ENCODE data around the gene ZNF334.

DNA sequence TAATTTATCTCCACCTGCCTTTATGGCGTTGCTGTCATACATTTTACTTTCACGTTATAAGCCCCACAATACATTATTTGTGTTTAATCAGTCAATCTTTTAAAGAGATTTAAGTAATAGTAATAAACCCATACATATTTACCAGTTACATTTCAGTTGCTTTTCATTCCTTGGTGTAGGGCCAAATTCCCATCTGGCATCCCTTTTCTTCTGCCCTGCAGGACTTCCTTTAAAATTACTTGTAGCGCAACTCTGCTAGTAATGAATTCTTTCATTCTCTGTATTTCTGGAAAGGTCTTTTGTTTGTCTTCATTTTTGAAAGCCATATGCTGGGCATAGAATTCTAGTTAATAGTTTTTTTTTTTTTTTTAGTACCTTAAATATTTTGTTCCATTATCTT is 24.9 kb downstream of the ZNF334 start:
- TF ChIP-seq POLR2AphosphoS5 (IDR thresholded peaks at IDR 0.05) (no peak), POLR2A (IDR thresholded peaks at IDR 0.05) (no peak)
- TF ChIP-seq, protein P1, sequence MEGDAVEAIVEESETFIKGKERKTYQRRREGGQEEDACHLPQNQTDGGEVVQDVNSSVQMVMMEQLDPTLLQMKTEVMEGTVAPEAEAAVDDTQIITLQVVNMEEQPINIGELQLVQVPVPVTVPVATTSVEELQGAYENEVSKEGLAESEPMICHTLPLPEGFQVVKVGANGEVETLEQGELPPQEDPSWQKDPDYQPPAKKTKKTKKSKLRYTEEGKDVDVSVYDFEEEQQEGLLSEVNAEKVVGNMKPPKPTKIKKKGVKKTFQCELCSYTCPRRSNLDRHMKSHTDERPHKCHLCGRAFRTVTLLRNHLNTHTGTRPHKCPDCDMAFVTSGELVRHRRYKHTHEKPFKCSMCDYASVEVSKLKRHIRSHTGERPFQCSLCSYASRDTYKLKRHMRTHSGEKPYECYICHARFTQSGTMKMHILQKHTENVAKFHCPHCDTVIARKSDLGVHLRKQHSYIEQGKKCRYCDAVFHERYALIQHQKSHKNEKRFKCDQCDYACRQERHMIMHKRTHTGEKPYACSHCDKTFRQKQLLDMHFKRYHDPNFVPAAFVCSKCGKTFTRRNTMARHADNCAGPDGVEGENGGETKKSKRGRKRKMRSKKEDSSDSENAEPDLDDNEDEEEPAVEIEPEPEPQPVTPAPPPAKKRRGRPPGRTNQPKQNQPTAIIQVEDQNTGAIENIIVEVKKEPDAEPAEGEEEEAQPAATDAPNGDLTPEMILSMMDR (IDR thresholded peaks at IDR 0.05): no peak
